CD4-positive, alpha-beta T cell treated with Interleukin-17A for 4 hours (primary cell): ENCODE measurements around the gene PDE2A.

ENCODE experiments used
- DNase-seq: peaks from one replicate; pipeline ENCODE4 v3.0.0-alpha.2; 2020; ENCODE audit warnings: mixed read lengths

The PDE2A gene

GRCh38 chr11:72682238-72682857 is 8.1 kb upstream of the PDE2A start:
- no peak for DNase-seq

GRCh38 chr11:72681226-72682153 is 7.3 kb upstream of the PDE2A start:
- DNase-seq: no peak

- no peak for DNase-seq
These were observed 6.5 kb upstream of the PDE2A start for GRCh38 chr11:72680624-72681158.

GRCh38 chr11:72679869-72680268 is 5.6 kb upstream of the PDE2A start:
- no peak for DNase-seq

- DNase-seq: no peak
These were observed 4.3 kb upstream of the PDE2A start for GRCh38 chr11:72678524-72678923.

- peak; percentile 74 for DNase-seq
These were observed 2.7 kb upstream of the PDE2A start for GRCh38 chr11:72676861-72677341.

- DNase-seq: no peak
These were observed 999 bp upstream of the PDE2A start for GRCh38 chr11:72675221-72675620.

- DNase-seq: no peak
These were observed 809 bp downstream of the PDE2A start for GRCh38 chr11:72673284-72673942.

- no peak for DNase-seq
These were observed 1.5 kb downstream of the PDE2A start for GRCh38 chr11:72672597-72673238.

GRCh38 chr11:72671152-72672099 is 2.8 kb downstream of the PDE2A start:
- DNase-seq: no peak

- no peak for DNase-seq
These were observed 4.2 kb downstream of the PDE2A start for GRCh38 chr11:72670041-72670440.

GRCh38 chr11:72669527-72669926 is 4.7 kb downstream of the PDE2A start:
- DNase-seq: no peak

GRCh38 chr11:72668629-72669347 is 5.4 kb downstream of the PDE2A start:
- DNase-seq: no peak

GRCh38 chr11:72665911-72666472 is 8.2 kb downstream of the PDE2A start:
- no peak for DNase-seq

- no peak for DNase-seq
These were observed 12.2 kb downstream of the PDE2A start for GRCh38 chr11:72662036-72662435.

GRCh38 chr11:72661486-72661885 is 12.7 kb downstream of the PDE2A start:
- DNase-seq: no peak

GRCh38 chr11:72658989-72659640 is 15.1 kb downstream of the PDE2A start:
- DNase-seq: no peak

- no peak for DNase-seq
These were observed 16.7 kb downstream of the PDE2A start for GRCh38 chr11:72657411-72658100.

GRCh38 chr11:72655896-72656464 is 18.2 kb downstream of the PDE2A start:
- no peak for DNase-seq
